GM18873 (cell line): ENCODE results near the gene HIF1A.
"Not testable (repeated sequence)": the region's sequence is repeated elsewhere in the genome, so short reads cannot be mapped to it uniquely, and the experiment has no call there.

ENCODE experiments used
- ATAC-seq: cut with Tn5 transposase; IDR thresholded peaks from one replicate; pipeline ENCODE4 v1.9.1; 2021; ENCODE audit warnings: mild to moderate bottlenecking, moderate library complexity, moderate number of reproducible peaks; ENCODE audit not compliant: unreplicated experiment, low FRiP score

HIF1A gene

GRCh38 chr14:61705017-61705416, 9.7 kb downstream of the HIF1A start:
- ATAC-seq = no peak

- no peak for ATAC-seq
Measured at GRCh38 chr14:61706096-61706690, 10.9 kb downstream of the HIF1A start.

- ATAC-seq = not testable (repeated sequence)
Measured at GRCh38 chr14:61707774-61708173, 12.5 kb downstream of the HIF1A start.

- ATAC-seq = not testable (repeated sequence)
Measured at GRCh38 chr14:61708693-61709092, 13.4 kb downstream of the HIF1A start.

GRCh38 chr14:61710853-61711817, 15.8 kb downstream of the HIF1A start:
- ATAC-seq = no peak

- ATAC-seq = no peak
Measured at GRCh38 chr14:61712137-61712536, 16.8 kb downstream of the HIF1A start.

GRCh38 chr14:61713724-61714437, 18.6 kb downstream of the HIF1A start:
- ATAC-seq = no peak

GRCh38 chr14:61716956-61717355, 21.6 kb downstream of the HIF1A start:
- ATAC-seq = no peak

- no peak for ATAC-seq
Measured at GRCh38 chr14:61718039-61718438, 22.7 kb downstream of the HIF1A start.

- ATAC-seq = no peak
Measured at GRCh38 chr14:61719344-61720293, 24.3 kb downstream of the HIF1A start.

- ATAC-seq = no peak
Measured at GRCh38 chr14:61720294-61720661, 25.0 kb downstream of the HIF1A start.

- no peak for ATAC-seq
Measured at GRCh38 chr14:61720741-61721140, 25.4 kb downstream of the HIF1A start.

- ATAC-seq = no peak
Measured at GRCh38 chr14:61724133-61724532, 28.8 kb downstream of the HIF1A start.

GRCh38 chr14:61726778-61727658, 31.7 kb downstream of the HIF1A start:
- ATAC-seq = no peak

- ATAC-seq = no peak
Measured at GRCh38 chr14:61730756-61731373, 35.6 kb downstream of the HIF1A start.

GRCh38 chr14:61733972-61734371, 38.7 kb downstream of the HIF1A start:
- ATAC-seq = no peak

- no peak for ATAC-seq
Measured at GRCh38 chr14:61736751-61737150, 41.4 kb downstream of the HIF1A start.

GRCh38 chr14:61737915-61738314, 42.6 kb downstream of the HIF1A start:
- no peak for ATAC-seq

GRCh38 chr14:61739133-61739532, 43.8 kb downstream of the HIF1A start:
- ATAC-seq = no peak
